Natural killer cell (primary cell): ENCODE results near the gene MED13. TPM values are rescaled to one million over a fixed set of nuclear protein-coding genes. Genes with fewer than 3 reads are reported as not detected.

ENCODE experiments used
- ATAC-seq, 3 donors: fragments of 150-1000 bp in 2 of 3; fragments of 200-7000 bp in 1 of 3; cut with Tn5 transposase; 1 replicate in 1 of 3; 2 replicates in 2 of 3; pipeline ENCODE4 v1.10.0; 2021; ENCODE audit warnings: mild to moderate bottlenecking in 2 of 3, moderate library complexity in 2 of 3
- DNase-seq, 2 donors: peaks; one replicate each; pipeline versions ENCODE4 v3.0.0 to v3.0.0-alpha.2; 2013 to 2021; ENCODE audit warnings: mixed read lengths in 1 of 2
- H3K27ac ChIP-seq: one replicate; pipeline ENCODE4 v1.5.1; 2013; ENCODE audit warnings: mild to moderate bottlenecking, low read length
- H3K27me3 ChIP-seq: one replicate; pipeline ENCODE4 v1.6.1; 2013; ENCODE audit warnings: low read length; ENCODE audit not compliant: control insufficient read depth, insufficient read depth
- H3K36me3 ChIP-seq: one replicate; pipeline ENCODE4 v1.6.1; 2013; ENCODE audit warnings: low read length; ENCODE audit not compliant: control insufficient read depth, insufficient read depth
- H3K4me1 ChIP-seq: one replicate; pipeline ENCODE4 v1.6.1; 2013; ENCODE audit warnings: low read length; ENCODE audit not compliant: control insufficient read depth, insufficient read depth
- H3K4me3 ChIP-seq: one replicate; pipeline ENCODE4 v1.5.1; 2013; ENCODE audit warnings: low read length
- H3K9me3 ChIP-seq: one replicate; pipeline ENCODE4 v1.6.1; 2013; ENCODE audit warnings: low read length; ENCODE audit not compliant: control insufficient read depth, insufficient read depth
- H3K27ac Mint-ChIP-seq, 2 donors: one replicate each; pipeline ENCODE4 v1.8.0; 2022; ENCODE audit warnings: mild to moderate bottlenecking in 2 of 2, mixed read lengths in 2 of 2, moderate library complexity in 1 of 2
- H3K27me3 Mint-ChIP-seq, 2 donors: one replicate each; pipeline ENCODE4 v1.8.0; 2022; ENCODE audit warnings: low read depth in 2 of 2, mixed read lengths in 2 of 2
- H3K36me3 Mint-ChIP-seq: one replicate; pipeline ENCODE4 v1.8.0; 2022; ENCODE audit warnings: mixed read lengths
- H3K4me1 Mint-ChIP-seq, 2 donors: one replicate each; pipeline ENCODE4 v1.8.0; 2022; ENCODE audit warnings: mixed read lengths in 2 of 2
- H3K4me3 Mint-ChIP-seq: one replicate; pipeline ENCODE4 v1.8.0; 2022; ENCODE audit warnings: mild to moderate bottlenecking, moderate library complexity, mixed read lengths
- H3K9me3 Mint-ChIP-seq, 2 donors: one replicate each; pipeline ENCODE4 v1.8.0; 2022; ENCODE audit warnings: mixed read lengths in 2 of 2
- whole genome bisulfite sequencing: methylation state at CpG from one replicate; pipeline ENCODE4 v1.1.7; 2013; ENCODE audit warnings: missing lambda C conversion rate; ENCODE audit not compliant: insufficient coverage; 5-methylcytosine and 5-hydroxymethylcytosine counted together
- intact Hi-C: fragments of 100-400 bp; cut with micrococcal nuclease; formaldehyde crosslinking; loops from one replicate; pipeline ENCODE4 v1.14.2; 2022
- total RNA-seq, 4 donors: library from RNA; stranded (reverse); fragments of 120-200 nt in 1 of 4; gene quantifications; one replicate each; pipeline versions ENCODE4 v1.2.3 to v1.2.4, GENCODE V29; 2013 to 2022
- TF ChIP-seq, protein P1 (sequence below): fragments of 200-600 bp; IDR thresholded peaks from one replicate; pipeline ENCODE4 v1.8.0; 2022; ENCODE audit warnings: antibody characterized with exemption

The MED13 gene, protein sequence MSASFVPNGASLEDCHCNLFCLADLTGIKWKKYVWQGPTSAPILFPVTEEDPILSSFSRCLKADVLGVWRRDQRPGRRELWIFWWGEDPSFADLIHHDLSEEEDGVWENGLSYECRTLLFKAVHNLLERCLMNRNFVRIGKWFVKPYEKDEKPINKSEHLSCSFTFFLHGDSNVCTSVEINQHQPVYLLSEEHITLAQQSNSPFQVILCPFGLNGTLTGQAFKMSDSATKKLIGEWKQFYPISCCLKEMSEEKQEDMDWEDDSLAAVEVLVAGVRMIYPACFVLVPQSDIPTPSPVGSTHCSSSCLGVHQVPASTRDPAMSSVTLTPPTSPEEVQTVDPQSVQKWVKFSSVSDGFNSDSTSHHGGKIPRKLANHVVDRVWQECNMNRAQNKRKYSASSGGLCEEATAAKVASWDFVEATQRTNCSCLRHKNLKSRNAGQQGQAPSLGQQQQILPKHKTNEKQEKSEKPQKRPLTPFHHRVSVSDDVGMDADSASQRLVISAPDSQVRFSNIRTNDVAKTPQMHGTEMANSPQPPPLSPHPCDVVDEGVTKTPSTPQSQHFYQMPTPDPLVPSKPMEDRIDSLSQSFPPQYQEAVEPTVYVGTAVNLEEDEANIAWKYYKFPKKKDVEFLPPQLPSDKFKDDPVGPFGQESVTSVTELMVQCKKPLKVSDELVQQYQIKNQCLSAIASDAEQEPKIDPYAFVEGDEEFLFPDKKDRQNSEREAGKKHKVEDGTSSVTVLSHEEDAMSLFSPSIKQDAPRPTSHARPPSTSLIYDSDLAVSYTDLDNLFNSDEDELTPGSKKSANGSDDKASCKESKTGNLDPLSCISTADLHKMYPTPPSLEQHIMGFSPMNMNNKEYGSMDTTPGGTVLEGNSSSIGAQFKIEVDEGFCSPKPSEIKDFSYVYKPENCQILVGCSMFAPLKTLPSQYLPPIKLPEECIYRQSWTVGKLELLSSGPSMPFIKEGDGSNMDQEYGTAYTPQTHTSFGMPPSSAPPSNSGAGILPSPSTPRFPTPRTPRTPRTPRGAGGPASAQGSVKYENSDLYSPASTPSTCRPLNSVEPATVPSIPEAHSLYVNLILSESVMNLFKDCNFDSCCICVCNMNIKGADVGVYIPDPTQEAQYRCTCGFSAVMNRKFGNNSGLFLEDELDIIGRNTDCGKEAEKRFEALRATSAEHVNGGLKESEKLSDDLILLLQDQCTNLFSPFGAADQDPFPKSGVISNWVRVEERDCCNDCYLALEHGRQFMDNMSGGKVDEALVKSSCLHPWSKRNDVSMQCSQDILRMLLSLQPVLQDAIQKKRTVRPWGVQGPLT (N-terminal part only)
- 100 to 1,000 TPM; 107 to 122 (median 116) TPM for total RNA-seq
- 106 TPM for total RNA-seq (2013)

DNA sequence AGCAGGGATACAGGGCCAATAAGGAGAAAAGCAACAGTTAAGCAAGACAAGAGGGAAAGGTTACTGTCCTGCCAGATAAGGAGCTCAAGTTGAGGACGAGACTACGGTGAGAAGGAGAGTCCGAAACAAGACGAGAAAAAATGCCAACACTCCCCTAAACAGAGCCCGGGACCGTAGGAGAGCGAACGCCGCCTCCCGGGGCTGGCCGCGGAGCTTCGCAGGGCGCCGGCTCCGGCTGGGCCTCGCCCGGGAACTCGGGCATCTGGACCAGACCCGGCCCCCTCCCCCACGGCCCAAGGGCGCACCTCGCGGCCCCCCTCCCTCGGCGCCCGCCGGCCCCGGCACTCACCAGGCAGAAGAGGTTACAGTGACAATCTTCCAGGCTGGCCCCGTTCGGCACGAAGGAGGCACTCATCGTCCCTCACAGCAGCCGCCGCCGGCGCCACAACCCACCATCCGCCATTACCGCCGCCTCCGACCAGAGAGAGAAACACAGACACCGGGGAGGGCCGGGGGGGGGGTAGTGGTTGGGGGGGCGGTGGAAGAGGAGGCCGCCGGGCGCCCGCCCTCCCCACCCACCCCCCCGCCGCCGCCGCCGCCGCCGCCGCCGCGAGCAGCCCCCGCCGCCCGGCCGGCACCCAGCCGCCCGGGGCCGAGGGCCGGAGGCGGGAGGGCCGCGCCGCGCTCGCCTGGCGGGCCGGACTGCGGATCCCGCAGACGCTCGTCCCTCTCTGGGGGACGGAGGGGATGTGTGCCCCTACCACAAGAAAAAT is at the start of gene MED13:
MED13 (minus strand) TSS at position 488 of the 773 bp plus-strand sequence; CDS start at position 415, 73 bp downstream.
- peak within 1 kb of the TSS; percentile 93 to 98 for H3K27ac Mint-ChIP-seq
- no peaks in the 10 kb centered on the region for H3K9me3 Mint-ChIP-seq
- peak within 1 kb of the TSS; percentile 99 for H3K4me3 Mint-ChIP-seq
- peaks cover 12% of the 10 kb centered on the region for H3K36me3 ChIP-seq
- DNase-seq (peak; percentile 66 to 78), ATAC-seq (peak; percentile 34 to 38 (median 37))
- peaks cover 33 to 39% of the 10 kb centered on the region in 2 donors for H3K4me1 Mint-ChIP-seq
- TF ChIP-seq, protein P1, sequence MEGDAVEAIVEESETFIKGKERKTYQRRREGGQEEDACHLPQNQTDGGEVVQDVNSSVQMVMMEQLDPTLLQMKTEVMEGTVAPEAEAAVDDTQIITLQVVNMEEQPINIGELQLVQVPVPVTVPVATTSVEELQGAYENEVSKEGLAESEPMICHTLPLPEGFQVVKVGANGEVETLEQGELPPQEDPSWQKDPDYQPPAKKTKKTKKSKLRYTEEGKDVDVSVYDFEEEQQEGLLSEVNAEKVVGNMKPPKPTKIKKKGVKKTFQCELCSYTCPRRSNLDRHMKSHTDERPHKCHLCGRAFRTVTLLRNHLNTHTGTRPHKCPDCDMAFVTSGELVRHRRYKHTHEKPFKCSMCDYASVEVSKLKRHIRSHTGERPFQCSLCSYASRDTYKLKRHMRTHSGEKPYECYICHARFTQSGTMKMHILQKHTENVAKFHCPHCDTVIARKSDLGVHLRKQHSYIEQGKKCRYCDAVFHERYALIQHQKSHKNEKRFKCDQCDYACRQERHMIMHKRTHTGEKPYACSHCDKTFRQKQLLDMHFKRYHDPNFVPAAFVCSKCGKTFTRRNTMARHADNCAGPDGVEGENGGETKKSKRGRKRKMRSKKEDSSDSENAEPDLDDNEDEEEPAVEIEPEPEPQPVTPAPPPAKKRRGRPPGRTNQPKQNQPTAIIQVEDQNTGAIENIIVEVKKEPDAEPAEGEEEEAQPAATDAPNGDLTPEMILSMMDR, result no peak
- H3K36me3 Mint-ChIP-seq, result no peaks in the 10 kb centered on the region
- H3K27me3 Mint-ChIP-seq, result no peaks in the 10 kb centered on the region
- H3K27ac ChIP-seq, result peak within 1 kb of the TSS; percentile 90
- intact Hi-C loops, result loop anchor here (1.0 to 2.0 kb wide), 2 partner anchors 137 to 652 kb away; no protein-coding TSS in a partner anchor
- no peaks in the 10 kb centered on the region for H3K27me3 ChIP-seq
- H3K4me1 ChIP-seq, result peaks cover 5% of the 10 kb centered on the region
- peak within 1 kb of the TSS; percentile 66 for H3K4me3 ChIP-seq
- H3K9me3 ChIP-seq, result no peaks in the 10 kb centered on the region
- 0% methylated on average over 52 of the region's 79 CpGs for WGBS

DNA sequence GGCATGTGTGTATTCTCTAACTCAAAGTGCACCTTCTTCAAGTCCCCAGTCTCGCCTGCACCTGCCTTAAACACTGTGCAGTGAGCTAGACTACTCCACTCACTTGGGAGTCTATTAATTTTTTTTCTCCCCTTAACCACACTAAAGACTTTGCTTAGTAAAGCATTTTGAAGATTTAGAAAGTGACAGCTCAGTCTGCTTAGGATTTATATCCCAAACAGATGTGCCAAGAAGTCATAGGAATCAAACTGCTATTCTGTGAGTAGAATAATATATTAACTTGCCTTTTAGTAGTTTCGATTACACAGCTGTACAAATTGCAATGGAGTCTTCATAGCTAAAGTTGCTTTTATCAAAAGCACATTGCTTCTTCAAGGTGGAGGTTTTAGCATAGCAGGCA is 47.2 kb upstream of the MED13 start:
- 68% methylated on average over 2 of the region's 2 CpGs for WGBS
- DNase-seq (no peak), ATAC-seq (no peak)
- no peaks in the 10 kb centered on the region for H3K4me1 ChIP-seq
- Mint-ChIP-seq H3K9me3 (no peaks in the 10 kb centered on the region), H3K27ac (no peak overlapping the region), H3K4me3 (no peak overlapping the region), H3K36me3 (no peaks in the 10 kb centered on the region), H3K27me3 (peaks cover 9 to 10% of the 10 kb centered on the region in 2 donors), H3K4me1 (no peaks in the 10 kb centered on the region)
- intact Hi-C loops, result no loop called here
- no peaks in the 10 kb centered on the region for H3K36me3 ChIP-seq
- H3K27ac ChIP-seq, result no peak overlapping the region
- TF ChIP-seq, protein P1, result no peak
- H3K4me3 ChIP-seq, result no peak overlapping the region
- H3K27me3 ChIP-seq, result no peaks in the 10 kb centered on the region
- no peaks in the 10 kb centered on the region for H3K9me3 ChIP-seq

DNA sequence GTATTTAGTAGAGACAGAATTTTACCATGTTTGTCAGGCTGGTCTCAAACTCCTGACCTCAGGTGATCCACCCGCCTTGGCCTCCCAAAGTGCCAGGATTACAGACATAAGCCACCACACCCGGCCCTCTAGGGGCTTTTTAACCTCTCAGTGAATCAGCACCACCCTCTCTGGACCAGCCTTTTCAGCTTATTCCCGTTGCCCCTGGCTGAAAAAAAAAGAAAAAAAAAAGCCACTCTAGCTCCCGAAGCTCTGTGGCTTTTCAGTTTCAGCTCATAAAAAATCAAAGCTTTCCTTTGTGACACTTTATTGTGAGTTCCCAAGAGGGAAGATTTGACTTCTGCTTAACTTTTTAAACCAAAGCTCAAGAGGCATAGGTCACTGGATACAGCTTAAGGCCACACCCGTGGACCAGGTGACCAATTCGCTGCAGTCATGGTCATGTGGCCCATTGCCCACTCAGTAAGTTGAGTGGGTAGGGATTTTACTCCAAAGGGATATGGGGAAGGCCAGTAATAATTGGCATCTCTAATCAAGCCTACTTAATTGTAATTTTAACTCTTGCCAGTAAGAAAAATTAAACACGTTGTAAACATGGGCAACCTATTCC is 46.6 kb upstream of the MED13 start:
- Histone ChIP-seq H3K4me1 (no peaks in the 10 kb centered on the region), H3K36me3 (no peaks in the 10 kb centered on the region), H3K4me3 (no peak overlapping the region), H3K9me3 (no peaks in the 10 kb centered on the region), H3K27ac (no peak overlapping the region), H3K27me3 (no peaks in the 10 kb centered on the region)
- H3K4me3 Mint-ChIP-seq, result no peak overlapping the region
- TF ChIP-seq, protein P1, result no peak
- no peak overlapping the region for H3K27ac Mint-ChIP-seq
- no peaks in the 10 kb centered on the region for H3K9me3 Mint-ChIP-seq
- no peaks in the 10 kb centered on the region for H3K4me1 Mint-ChIP-seq
- ATAC-seq (no peak), DNase-seq (no peak)
- H3K27me3 Mint-ChIP-seq, result peaks cover 9 to 10% of the 10 kb centered on the region in 2 donors
- WGBS, result 65% methylated on average over 7 of the region's 7 CpGs
- intact Hi-C loops, result no loop called here
- H3K36me3 Mint-ChIP-seq, result no peaks in the 10 kb centered on the region
